Ovary (tissue), 9 donors: ENCODE results near the gene LRRC46. TPM values are rescaled to one million over a fixed set of nuclear protein-coding genes. Genes with fewer than 3 reads are reported as not detected.

ENCODE experiments used
- DNase-seq, 5 donors: peaks; one replicate each; pipeline ENCODE4 v3.0.0-alpha.2; 2019 to 2020
- H3K27ac ChIP-seq, 2 donors: fragments of 200-600 bp; one replicate each; pipeline versions ENCODE4 v1.5.1 to v1.8.0; 2019 to 2022
- H3K27me3 ChIP-seq: fragments of 200-600 bp; one replicate; pipeline ENCODE4 v1.8.0; 2022
- H3K36me3 ChIP-seq: fragments of 200-600 bp; sonication (generic); one replicate; pipeline ENCODE4 v1.5.1; 2019
- H3K4me1 ChIP-seq: one replicate; pipeline ENCODE4 v1.8.1; 2013; ENCODE audit warnings: mild to moderate bottlenecking, moderate library complexity; ENCODE audit not compliant: insufficient read depth
- H3K4me3 ChIP-seq: fragments of 200-600 bp; sonication (generic); one replicate; pipeline ENCODE4 v1.5.1; 2017
- H3K9me3 ChIP-seq, 2 donors: fragments of 200-600 bp in 1 of 2; sonication (generic) in 1 of 2; one replicate each; pipeline versions ENCODE4 v1.5.1 to v1.8.1; 2013 to 2019; ENCODE audit warnings: mild to moderate bottlenecking in 1 of 2, moderate library complexity in 1 of 2
- CTCF ChIP-seq, 3 donors: fragments of 450-650 bp in 2 of 3; fragments of 200-600 bp in 1 of 3; IDR thresholded peaks; one replicate each; pipeline versions ENCODE4 v1.5.1 to v1.8.0; 2016 to 2022; ENCODE audit warnings: antibody characterized with exemption in 3 of 3, mild to moderate bottlenecking in 1 of 3
- EP300 ChIP-seq: sonication (generic); formaldehyde crosslinking; IDR thresholded peaks from one replicate; pipeline ENCODE4 v1.6.1; 2017; ENCODE audit warnings: antibody characterized with exemption
- POLR2A ChIP-seq: fragments of 450-650 bp; IDR thresholded peaks from one replicate; pipeline ENCODE4 v1.6.1; 2017; ENCODE audit warnings: antibody characterized with exemption, mild to moderate bottlenecking, moderate library complexity
- WGBS, 3 donors: extraction: QIAGEN DNeasy Blood & Tissue Kit in 1 of 3; methylation state at CpG; one replicate each; pipeline versions ENCODE4 v1.1.5 to v1.1.7; 2013 to 2017; 5-methylcytosine and 5-hydroxymethylcytosine counted together
- intact Hi-C, 4 donors: fragments of 100-400 bp; cut with DNase I; formaldehyde crosslinking; loops; one replicate each; pipeline versions ENCODE4 v1.11.0 to v1.15.1; 2022 to 2023
- polyA plus RNA-seq, 2 donors: library from polyadenylated mRNA; stranded (reverse); fragments of 200-250 nt in 1 of 2; fragments of 350-450 nt in 1 of 2; fragmentation: Illumina TruSeq in 1 of 2; extraction: RNeasy Lipid Tissue Mini Kit (QIAGEN cat#74804) in 1 of 2; gene quantifications; one replicate each; pipeline ENCODE4 v1.2.3, GENCODE V29; 2013 to 2014
- total RNA-seq, 7 donors: library from RNA; depleted of rRNA in 2 of 7; stranded (reverse); fragments of >200 nt in 2 of 7; fragmentation: NEBNext Ultra II Directional in 3 of 7; extraction: Animal tissue kit (Norgen Biotek cat#: 25700) in 3 of 7; gene quantifications; one replicate each; pipeline versions ENCODE4 v1.1.0 to v1.2.4, GENCODE V29; 2016 to 2023
- donor health status: DM: no; HTN: no; CAD: no; lungs with moderate emphysema.
- donor health status: DM: no; HTN: no; CAD: no.
- donor health status: Bipolar disorder and iron deficiency.
- donor health status: DM: yes; HTN: yes; CAD: no.
- donor health status: DM: no; HTN: no; CAD: no.
- donor health status: DM: yes; HTN: yes; CAD: no.

The LRRC46 gene
- total and polyA plus RNA-seq, 9 donors: 0.31 to 17.1 (median 1.2) TPM

- Histone ChIP-seq H3K27ac (peak overlapping the region; percentile 46 to 70), H3K9me3 (no peaks in the 10 kb centered on the region), H3K36me3 (no peaks in the 10 kb centered on the region), H3K4me3 (no peak overlapping the region), H3K4me1 (peaks cover 4% of the 10 kb centered on the region), H3K27me3 (no peaks in the 10 kb centered on the region)
- TF ChIP-seq POLR2A (no peak), EP300 (no peak), CTCF (IDR thresholded peaks at IDR 0.05) (no peak)
- 56 to 64% (median 57%) methylated on average over 16 of the region's 16 CpGs for WGBS, 3 donors
- intact Hi-C loops: loop anchor here (2.0 to 10.0 kb wide), 4 partner anchors 43 to 176 kb away; partner anchors contain the start of gene PRR15L (in 1 of the 4)
- DNase-seq: no peak
Measured at GRCh38 chr17:47841488-47842291, 10.2 kb downstream of the LRRC46 start.

GRCh38 chr17:47843391-47843730 lies 11.9 kb downstream of the LRRC46 start:
- Histone ChIP-seq H3K4me1 (peaks cover 4% of the 10 kb centered on the region), H3K36me3 (no peaks in the 10 kb centered on the region), H3K27ac (no peak overlapping the region), H3K27me3 (no peaks in the 10 kb centered on the region), H3K9me3 (no peaks in the 10 kb centered on the region), H3K4me3 (no peak overlapping the region)
- intact Hi-C loops: loop anchor here in 3 of 4 donors (1.0 to 10.0 kb wide), 4 partner anchors 41 to 174 kb away; partner anchors contain the start of gene PRR15L (in 1 of the 3)
- 18 to 30% (median 19%) methylated on average over 6 of the region's 6 CpGs for WGBS, 3 donors
- no peak for DNase-seq
- TF ChIP-seq EP300: no peak
- TF ChIP-seq CTCF (IDR thresholded peaks at IDR 0.05): no peak
- no peak for TF ChIP-seq POLR2A

- TF ChIP-seq POLR2A (no peak), CTCF (IDR thresholded peaks at IDR 0.05) (no peak), EP300 (no peak)
- Histone ChIP-seq H3K27ac (no peak overlapping the region), H3K9me3 (no peaks in the 10 kb centered on the region), H3K4me3 (no peak overlapping the region), H3K27me3 (no peaks in the 10 kb centered on the region), H3K36me3 (no peaks in the 10 kb centered on the region), H3K4me1 (peaks cover 4% of the 10 kb centered on the region)
- intact Hi-C loops: loop anchor here in 2 of 4 donors (5.0 to 10.0 kb wide), 2 partner anchors 111 to 173 kb away; partner anchors contain the start of gene PRR15L (in 1 of the 2)
- DNase-seq: no peak
- WGBS, 3 donors: 64 to 66% (median 66%) methylated on average over 5 of the region's 5 CpGs
Measured at GRCh38 chr17:47844227-47844626, 12.8 kb downstream of the LRRC46 start.

- no peaks in the 10 kb centered on the region for H3K9me3 ChIP-seq
- intact Hi-C loops: loop anchor here in 2 of 4 donors (5.0 to 10.0 kb wide), 3 partner anchors 37 to 172 kb away; partner anchors contain the start of gene PRR15L (in 1 of the 2)
- no peaks in the 10 kb centered on the region for H3K27me3 ChIP-seq
- H3K27ac ChIP-seq: no peak overlapping the region
- no peak overlapping the region for H3K4me3 ChIP-seq
- no peak for DNase-seq
- no peaks in the 10 kb centered on the region for H3K36me3 ChIP-seq
- H3K4me1 ChIP-seq: peaks cover 4% of the 10 kb centered on the region
- TF ChIP-seq EP300: no peak
- TF ChIP-seq CTCF (IDR thresholded peaks at IDR 0.05): no peak
- no peak for TF ChIP-seq POLR2A
- WGBS, 3 donors: 48 to 56% (median 53%) methylated on average over 4 of the region's 4 CpGs
Measured at GRCh38 chr17:47844814-47845715, 13.6 kb downstream of the LRRC46 start.
